Activated naive CD4-positive, alpha-beta T cell treated with anti-CD3 and anti-CD28 coated beads, Interleukin-2, amount 50 U/mL, for 72 hours (primary cell): ENCODE data around the gene SPRYD3. TPM values are rescaled to one million over a fixed set of nuclear protein-coding genes. Genes with fewer than 3 reads are reported as not detected.
A peak's percentile ranks its signal among the peaks of the same experiment; 100 is the strongest.
"Not testable (repeated sequence)": the region's sequence is repeated elsewhere in the genome, so short reads cannot be mapped to it uniquely, and the experiment has no call there.

Source experiments
- ATAC-seq, 2 donors: fragments of 150-1000 bp; cut with Tn5 transposase; 2 replicates each; pipeline ENCODE4 v1.10.0; 2021; ENCODE audit warnings: mild to moderate bottlenecking in 2 of 2, moderate library complexity in 2 of 2
- DNase-seq, 2 donors: peaks; one replicate each; pipeline ENCODE4 v3.0.0; 2021 to 2022; ENCODE audit warnings: low spot score in 2 of 2
- H3K27ac Mint-ChIP-seq, 2 donors: one replicate each; pipeline ENCODE4 v1.8.0; 2022; ENCODE audit warnings: mild to moderate bottlenecking in 2 of 2, mixed read lengths in 2 of 2
- H3K36me3 Mint-ChIP-seq, 2 donors: one replicate each; pipeline ENCODE4 v1.8.0; 2022; ENCODE audit warnings: mixed read lengths in 2 of 2
- H3K9me3 Mint-ChIP-seq, 2 donors: one replicate each; pipeline ENCODE4 v1.8.0; 2022; ENCODE audit warnings: mixed read lengths in 2 of 2
- total RNA-seq, 2 donors: library from RNA; stranded (reverse); gene quantifications; one replicate each; pipeline ENCODE4 v1.2.3, GENCODE V29; 2022

SPRYD3 gene
- total RNA-seq, 2 donors from 2014 or later = 19.2 to 22.2 TPM

DNA sequence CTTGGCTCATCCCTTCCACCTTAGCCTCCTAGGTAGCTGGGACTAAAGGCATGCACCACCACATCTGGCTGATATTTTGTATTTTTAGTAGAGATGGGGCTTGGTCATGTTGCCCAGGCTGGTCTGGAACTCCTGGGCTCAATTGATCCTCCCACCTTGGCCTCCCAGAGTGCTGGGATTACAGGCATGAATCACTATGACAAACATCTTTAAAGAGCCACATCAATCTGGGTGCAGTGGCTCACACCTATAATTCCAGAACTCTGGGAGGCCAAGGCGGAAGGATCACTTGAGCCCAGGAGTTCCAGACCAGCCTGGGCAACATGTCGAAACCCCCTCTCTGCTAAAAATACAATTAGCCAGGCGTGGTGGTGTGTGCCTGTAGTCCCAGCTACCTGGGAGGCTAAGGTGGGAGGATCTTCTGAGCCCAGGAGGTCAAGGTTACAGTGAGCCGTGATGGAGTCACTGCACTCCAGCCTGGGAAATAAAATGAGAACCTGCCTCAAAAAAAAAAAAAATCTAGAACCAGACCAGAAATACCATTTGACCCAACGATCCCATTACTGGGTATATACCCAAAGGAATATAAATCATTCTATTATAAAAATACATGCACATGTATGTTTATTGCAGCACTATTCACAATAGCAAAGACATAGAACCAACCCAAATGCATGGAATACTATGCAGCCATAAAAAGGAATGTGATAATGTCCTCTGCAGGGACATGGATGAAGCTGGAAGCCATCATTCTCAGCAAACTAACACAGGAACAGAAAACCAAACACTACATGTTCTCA, 15.8 kb upstream of the SPRYD3 start:
- not testable (repeated sequence) for DNase-seq, H3K9me3 Mint-ChIP-seq, H3K27ac Mint-ChIP-seq, ATAC-seq, H3K36me3 Mint-ChIP-seq

DNA sequence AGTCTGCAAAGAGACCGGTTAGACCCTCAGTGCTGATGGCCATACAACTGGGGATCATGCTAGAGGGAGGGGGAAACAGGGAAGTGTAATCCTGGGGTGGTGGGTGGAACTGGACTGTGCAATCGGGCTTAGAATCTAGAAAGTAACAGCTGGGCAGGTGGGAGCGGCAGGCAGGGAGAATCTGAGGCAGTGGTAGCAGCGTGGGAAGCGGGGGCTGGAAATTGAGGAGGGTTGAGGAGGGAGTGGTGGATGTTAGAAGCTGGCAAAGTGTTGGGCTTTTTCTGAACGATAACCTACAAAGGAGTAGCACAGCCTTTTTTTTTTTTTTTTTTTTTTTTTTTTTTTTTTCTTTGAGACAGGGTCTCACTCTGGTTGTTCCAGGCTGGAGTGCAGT, 15.2 kb upstream of the SPRYD3 start:
- DNase-seq (no peak), ATAC-seq (no peak)
- no peaks in the 10 kb centered on the region for H3K36me3 Mint-ChIP-seq
- H3K27ac Mint-ChIP-seq = no peak overlapping the region
- no peaks in the 10 kb centered on the region for H3K9me3 Mint-ChIP-seq

DNA sequence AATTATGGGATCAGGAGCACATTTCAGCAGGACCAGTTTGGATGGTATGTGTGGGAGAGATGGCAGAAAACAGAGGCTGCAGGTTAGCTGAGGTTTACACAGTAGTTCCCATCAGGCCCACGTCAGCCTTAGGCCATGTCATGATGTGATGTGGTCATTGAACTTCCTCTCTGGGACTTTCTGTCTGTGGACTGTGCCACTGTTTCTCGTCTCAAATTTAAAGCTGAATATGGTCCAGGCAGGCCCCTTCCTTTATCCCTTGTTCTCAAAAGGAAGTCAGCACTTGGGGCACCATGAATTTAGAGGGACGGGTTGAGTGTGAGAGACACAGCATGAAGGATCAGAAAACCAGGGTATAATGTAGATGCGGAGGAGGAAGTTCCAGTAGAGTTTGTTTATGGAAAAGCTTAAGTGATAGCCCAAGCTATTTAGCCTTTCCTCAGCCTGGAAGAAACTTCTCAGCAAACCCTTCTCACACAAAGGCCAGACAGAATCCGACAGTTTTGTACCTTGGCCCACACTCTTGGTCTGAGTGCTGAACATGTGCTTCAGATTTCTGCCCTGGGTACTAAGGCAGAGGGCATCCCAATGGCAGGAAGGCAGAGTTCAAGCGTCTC, 14.7 kb upstream of the SPRYD3 start:
- no peak for DNase-seq
- no peak for ATAC-seq

DNA sequence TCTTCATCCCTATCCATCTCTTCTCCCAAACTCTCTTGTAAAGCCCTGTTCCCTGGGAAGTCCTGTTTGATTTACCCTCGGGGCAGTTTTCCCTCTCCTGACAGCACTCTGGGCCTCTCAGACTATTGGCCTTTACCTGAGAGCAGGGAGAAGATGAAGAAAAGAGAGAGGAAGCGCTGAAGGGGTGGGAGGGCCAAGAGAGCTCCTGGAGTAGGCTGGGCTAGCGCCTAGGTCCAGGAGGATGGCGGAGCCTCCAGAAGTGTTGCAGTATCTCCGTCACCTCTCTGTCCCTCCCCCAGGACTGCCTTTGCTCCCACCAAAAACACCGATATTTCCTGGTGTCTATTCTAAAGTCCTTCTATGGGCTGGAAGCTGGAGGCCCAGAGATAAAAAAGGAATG, 12.6 kb upstream of the SPRYD3 start:
- no peaks in the 10 kb centered on the region for H3K36me3 Mint-ChIP-seq
- ATAC-seq = no peak

More for the DNA sequence above, 14.7 kb upstream of the SPRYD3 start:
- Mint-ChIP-seq H3K9me3 (no peaks in the 10 kb centered on the region), H3K36me3 (no peaks in the 10 kb centered on the region), H3K27ac (no peak overlapping the region)

DNA sequence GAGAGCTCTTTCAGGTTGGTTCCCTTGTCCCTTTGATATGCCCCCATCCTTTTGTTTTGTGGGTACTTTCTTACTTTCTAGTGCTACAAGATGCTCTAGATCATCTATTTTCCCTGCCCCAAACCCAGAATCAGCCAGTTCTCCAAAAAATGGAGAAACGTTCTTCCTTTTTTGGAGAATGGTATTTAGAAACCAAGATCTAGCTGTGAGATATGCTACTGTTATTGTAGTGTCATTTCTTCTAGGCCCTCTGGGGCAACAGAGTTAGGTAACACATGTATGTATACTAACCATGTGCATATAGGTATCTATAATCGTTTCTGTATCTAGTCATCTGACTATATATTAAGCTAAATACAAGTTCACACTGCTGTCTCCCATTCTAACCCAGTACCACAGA, 11.4 kb upstream of the SPRYD3 start:
- ATAC-seq (no peak), DNase-seq (no peak)
- Mint-ChIP-seq H3K36me3 (no peaks in the 10 kb centered on the region), H3K27ac (no peak overlapping the region), H3K9me3 (no peaks in the 10 kb centered on the region)

More for the DNA sequence above, 12.6 kb upstream of the SPRYD3 start:
- no peak for DNase-seq
- no peak overlapping the region for H3K27ac Mint-ChIP-seq
- no peaks in the 10 kb centered on the region for H3K9me3 Mint-ChIP-seq

DNA sequence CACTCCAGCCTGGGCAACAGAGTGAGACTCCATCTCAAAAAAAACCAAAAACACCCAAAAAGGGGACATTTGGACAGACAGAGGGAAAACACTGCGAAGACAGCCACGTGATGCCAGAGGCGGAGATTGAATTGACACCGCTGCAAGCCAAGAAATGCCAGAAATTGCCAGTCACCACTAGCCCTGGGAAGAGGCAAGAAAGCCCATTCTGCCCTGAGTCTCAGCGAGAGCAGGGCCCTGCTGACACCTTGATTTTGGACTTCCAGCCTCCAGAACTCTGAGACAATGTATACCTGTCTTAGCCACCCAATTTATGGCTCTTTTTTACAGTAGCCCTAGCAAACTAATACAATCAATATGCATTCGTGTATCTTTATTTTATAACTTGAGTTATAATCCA, 10.9 kb upstream of the SPRYD3 start:
- Mint-ChIP-seq H3K27ac (no peak overlapping the region), H3K9me3 (no peaks in the 10 kb centered on the region), H3K36me3 (no peaks in the 10 kb centered on the region)
- no peak for ATAC-seq
- DNase-seq = no peak

DNA sequence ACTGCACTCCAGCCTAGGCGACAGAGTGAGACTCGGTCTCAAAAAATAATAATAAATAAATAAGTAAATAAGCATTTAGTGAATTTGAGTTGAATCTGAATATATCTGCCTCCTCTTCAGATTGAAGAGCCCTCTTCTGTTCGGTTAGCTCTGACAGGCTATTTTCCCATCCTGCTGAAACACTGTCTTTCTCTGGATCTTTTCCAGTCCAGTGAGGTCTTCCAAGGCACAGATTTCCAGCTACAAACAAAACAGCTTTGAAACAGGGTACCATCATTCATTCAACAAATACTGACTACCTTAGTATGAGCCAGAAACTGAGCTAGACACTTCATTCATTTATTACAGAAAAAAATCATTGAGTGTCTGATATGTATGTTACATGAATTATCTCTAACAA, 7.2 kb upstream of the SPRYD3 start:
- no peak overlapping the region for H3K27ac Mint-ChIP-seq
- ATAC-seq (no peak), DNase-seq (no peak)
- H3K9me3 Mint-ChIP-seq = no peaks in the 10 kb centered on the region
- H3K36me3 Mint-ChIP-seq = no peaks in the 10 kb centered on the region

DNA sequence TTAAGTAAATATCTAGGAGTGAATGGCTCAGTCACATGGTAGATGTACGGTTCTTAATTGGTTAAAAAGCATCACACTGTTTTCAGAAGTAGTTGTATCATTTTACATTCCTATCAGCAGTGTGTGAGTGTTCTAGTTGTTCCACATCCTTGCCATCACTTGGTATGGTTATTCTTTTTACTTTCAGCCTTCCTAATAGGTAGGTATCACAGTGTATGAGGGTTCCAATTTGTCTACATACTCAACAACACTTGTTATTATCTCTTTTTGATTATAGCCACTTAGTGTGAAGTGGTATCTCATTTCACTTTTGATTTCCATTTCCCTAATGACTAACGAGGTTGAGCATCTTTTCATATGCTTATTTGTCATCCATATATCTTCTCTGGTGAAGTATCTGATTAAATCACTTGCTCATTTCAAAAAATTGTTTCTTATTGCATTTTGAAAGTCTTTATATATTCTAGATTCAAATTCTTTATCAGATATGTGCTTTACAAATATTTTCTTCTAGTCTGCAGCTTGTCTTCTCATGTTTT, 3.5 kb upstream of the SPRYD3 start:
- Mint-ChIP-seq H3K27ac (no peak overlapping the region), H3K9me3 (no peaks in the 10 kb centered on the region), H3K36me3 (no peaks in the 10 kb centered on the region)
- no peak for DNase-seq
- no peak for ATAC-seq

DNA sequence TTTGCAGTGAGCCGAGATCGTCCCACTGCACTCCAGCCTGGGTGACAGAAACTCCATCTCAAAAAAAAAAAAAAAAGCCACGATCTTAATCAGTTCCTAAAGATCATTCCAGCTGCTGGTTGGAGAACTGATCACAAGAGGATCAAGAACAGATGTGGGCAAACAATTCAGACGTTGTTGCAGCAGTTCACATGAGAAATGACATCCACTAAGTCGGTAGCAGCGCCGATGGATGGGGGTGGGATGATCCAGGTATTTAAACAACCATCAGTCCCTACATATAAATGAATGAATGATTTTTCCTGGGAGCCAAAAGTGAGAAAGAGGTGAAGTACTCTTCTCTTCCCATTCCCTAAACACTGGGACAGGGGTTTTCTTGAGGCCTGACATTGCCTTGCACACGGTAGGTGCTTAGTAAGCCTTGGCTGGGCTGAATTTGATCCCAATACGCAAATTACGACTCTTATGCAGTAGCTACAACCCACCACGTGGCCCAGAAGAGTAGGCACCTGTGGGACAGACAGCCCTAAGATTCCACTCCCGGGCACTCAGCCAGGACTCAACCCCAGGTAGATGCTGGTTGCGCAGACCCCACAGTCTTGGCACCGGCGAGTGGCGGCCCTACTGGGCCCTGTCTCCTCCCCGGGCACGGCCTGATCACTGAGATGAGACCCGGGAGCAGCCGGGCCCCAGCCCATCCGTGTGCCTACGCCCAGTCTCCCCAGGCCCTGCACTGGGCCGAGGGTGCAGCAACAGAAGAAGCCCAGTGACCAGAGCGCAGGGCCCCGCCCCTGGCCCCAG, 565 bp downstream of the SPRYD3 start:
- no peaks in the 10 kb centered on the region for H3K9me3 Mint-ChIP-seq
- DNase-seq (peak in 1 of 2 donors; percentile 55), ATAC-seq (peak; percentile 11 to 19)
- peak overlapping the region; percentile 91 to 95 for H3K27ac Mint-ChIP-seq
- H3K36me3 Mint-ChIP-seq = peaks cover 0 to 8% of the 10 kb centered on the region in 2 donors

DNA sequence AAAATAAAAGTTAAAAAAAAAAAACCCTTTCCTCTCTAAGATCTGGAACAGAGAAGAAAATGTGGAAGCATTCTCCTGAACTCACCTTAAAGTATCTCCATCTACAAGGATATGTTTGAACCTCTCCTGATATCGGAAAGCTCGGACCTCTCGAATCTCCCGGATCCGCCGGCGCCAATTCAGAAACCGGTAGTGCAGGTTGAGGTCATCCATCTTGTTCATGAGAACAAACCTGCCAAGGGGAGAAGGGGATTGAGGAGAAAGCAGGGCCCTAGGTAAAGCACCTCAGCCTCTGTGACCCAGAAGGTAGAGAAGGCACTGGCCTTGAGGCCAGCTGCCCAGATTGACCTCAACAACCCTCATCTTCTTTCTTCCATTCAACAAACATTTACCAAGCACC, 2.2 kb downstream of the SPRYD3 start:
- H3K27ac Mint-ChIP-seq = peak overlapping the region; percentile 2 to 72
- no peaks in the 10 kb centered on the region for H3K9me3 Mint-ChIP-seq
- peaks cover 0 to 8% of the 10 kb centered on the region in 2 donors for H3K36me3 Mint-ChIP-seq
- DNase-seq (no peak), ATAC-seq (no peak)

DNA sequence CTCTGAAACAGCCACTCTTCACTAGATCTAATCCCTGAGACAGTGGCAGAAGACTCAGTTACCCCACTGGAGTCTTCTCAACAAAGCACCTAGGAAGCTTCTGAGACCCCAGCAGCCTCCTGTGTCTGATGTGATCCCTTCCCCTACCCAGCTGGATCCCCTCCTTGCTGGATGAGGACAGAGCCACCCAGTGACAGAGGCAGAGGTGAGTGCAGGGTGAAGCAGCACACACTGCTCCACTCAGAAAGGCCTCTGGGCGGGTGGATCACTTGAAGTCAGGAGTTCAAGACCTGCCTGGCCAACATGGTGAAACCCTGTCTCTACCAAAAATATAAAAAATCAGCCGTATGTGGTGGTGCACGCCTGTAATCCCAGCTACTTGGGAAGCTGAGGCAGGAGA, 2.7 kb downstream of the SPRYD3 start:
- peak overlapping the region; percentile 29 to 82 for H3K27ac Mint-ChIP-seq
- H3K36me3 Mint-ChIP-seq = peaks cover 0 to 8% of the 10 kb centered on the region in 2 donors
- DNase-seq (no peak), ATAC-seq (no peak)
- no peaks in the 10 kb centered on the region for H3K9me3 Mint-ChIP-seq

DNA sequence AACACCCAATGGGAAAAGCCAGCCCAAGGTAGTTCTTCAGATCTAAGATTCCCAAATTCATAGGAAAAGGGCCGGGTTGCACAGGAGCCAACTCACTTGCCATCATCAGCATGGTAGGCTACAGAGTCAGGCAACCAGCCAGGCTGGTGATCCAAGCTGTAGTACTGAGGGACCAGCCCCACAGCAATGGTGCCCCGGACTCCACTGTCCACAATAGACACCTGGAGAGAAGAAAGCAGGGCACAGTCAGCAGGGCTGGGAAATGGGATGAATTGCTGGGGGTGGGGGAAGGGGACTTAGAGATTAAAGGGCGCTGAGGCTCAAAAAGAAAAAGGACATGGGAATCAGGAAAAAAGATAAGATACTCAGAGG, 4.2 kb downstream of the SPRYD3 start:
- Mint-ChIP-seq H3K27ac (peak overlapping the region in 1 of 2 donors; percentile 12), H3K36me3 (peaks cover 0 to 8% of the 10 kb centered on the region in 2 donors), H3K9me3 (no peaks in the 10 kb centered on the region)
- no peak for DNase-seq
- no peak for ATAC-seq

DNA sequence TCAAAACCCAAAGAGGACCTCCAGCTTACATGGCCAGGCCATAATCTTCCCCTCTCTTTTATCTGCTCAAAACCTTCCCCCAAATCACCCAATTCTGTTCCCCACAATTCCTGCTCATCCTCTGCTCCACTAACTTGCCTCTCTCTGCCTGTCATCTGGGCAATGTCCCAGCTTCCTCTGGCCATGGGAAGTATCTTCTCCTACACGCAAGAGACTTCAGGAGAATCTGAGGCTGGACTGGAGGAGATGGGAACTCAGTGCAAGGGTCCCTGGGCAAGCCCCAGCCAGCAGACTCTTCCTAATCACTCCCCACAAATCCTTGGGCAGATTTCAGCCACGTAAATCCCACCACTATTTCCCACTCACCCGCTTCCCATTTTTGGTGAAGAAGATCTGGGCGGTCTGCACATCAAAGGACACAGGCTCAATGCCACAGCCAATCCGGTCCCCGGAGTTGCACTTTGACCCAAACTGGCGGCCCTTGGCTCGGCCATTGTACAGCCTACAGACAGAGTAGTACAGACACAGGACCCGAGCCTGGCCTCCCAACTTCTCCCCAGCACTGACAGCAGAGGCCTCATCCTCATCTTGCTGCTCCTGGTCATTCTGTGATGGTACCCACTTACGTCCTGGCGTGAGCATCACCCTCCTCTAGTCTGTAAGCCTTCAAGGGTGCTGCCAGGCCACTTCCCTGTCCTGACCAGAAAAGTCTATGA, 4.7 kb downstream of the SPRYD3 start:
- DNase-seq = no peak
- H3K36me3 Mint-ChIP-seq = peaks cover 0 to 8% of the 10 kb centered on the region in 2 donors

DNA sequence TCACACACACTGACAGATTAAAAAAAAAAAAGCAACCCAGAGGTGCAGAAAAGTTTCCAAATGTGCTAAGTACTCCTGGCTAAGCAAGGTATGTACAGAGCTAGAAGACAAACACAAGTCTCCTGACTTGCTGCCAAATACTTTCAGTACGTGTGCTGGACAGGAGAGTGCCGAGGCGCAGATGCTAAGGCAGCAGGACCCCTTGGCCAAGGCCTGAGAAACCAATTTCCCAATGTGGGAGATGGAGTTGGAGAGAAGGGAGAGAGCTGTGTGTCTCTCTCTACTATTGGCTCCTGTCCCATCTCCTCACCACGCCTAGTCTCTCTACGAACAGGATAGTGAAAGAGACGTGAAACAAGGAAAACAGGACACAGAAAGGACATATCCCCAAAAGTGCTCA, 5.3 kb downstream of the SPRYD3 start:
- Mint-ChIP-seq H3K27ac (no peak overlapping the region), H3K36me3 (peaks cover 0 to 8% of the 10 kb centered on the region in 2 donors), H3K9me3 (no peaks in the 10 kb centered on the region)
- DNase-seq (no peak), ATAC-seq (no peak)

More for the DNA sequence above, 4.7 kb downstream of the SPRYD3 start:
- ATAC-seq = no peak
- peak overlapping the region; percentile 12 to 24 for H3K27ac Mint-ChIP-seq
- H3K9me3 Mint-ChIP-seq = no peaks in the 10 kb centered on the region

DNA sequence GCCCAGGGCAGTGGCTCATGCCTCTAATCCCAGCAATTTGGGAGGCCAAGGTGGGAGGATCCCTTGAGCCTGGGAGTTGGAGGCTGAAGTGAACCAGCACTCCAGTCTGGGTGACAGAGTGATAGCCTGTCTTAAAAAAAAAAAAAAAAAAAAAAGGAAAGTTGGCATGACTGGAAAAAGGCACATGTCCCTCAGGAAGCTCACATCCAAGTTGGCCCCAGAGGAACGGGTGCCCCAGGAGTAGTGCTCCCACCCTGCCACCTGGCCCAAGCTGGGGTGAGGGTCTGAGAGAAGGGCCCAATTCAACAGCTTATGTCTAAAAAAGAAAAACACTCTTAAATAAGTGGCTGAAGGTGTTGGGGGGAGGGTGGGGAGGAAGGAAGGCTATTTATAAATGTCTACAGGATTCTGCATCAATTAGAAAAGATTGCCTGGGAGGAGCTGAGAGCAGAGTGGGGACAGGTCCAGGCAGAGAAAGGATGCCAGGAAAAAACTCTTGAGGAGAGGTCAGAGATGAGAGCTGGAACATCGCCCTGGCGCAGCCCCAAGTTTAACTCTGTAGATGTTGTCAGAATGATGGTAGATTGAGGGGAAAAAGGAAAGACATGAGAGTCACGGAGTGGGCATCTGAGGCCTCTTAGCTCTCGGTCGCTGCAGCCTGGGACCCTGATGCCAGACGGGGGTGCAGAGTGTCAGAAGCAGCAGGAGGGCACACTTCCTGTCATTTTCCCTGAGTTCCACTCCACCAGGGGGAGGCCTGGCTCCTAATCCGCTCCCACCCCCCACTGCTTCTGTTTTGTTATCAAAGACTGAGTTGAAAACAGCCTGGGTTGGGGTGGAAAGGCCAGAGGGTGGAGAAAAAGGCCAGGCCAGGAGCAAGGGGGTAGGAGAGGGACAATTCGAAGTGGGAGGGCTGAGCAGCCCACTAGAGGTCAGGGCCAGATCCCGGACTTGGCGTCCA, 7.3 kb downstream of the SPRYD3 start:
- H3K36me3 Mint-ChIP-seq = peaks cover 0 to 8% of the 10 kb centered on the region in 2 donors
- H3K9me3 Mint-ChIP-seq = no peaks in the 10 kb centered on the region
- DNase-seq (no peak), ATAC-seq (no peak)
- peak overlapping the region; percentile 39 to 51 for H3K27ac Mint-ChIP-seq
